Heart left ventricle (tissue), 16 donors: ENCODE measurements around the gene TNS1. TPM values are rescaled to one million over a fixed set of nuclear protein-coding genes. Genes with fewer than 3 reads are reported as not detected.

ENCODE experiments used
- ATAC-seq, 4 donors: fragments of 200-7000 bp; cut with Tn5 transposase; one replicate each; pipeline ENCODE4 v1.9.1; 2020 to 2022; ENCODE audit warnings: moderate library complexity in 4 of 4, mild to moderate bottlenecking in 3 of 4, moderate number of reproducible peaks in 1 of 4
- DNase-seq, 5 donors: peaks; one replicate each; pipeline ENCODE4 v3.0.0-alpha.2; 2020
- H3K27ac ChIP-seq, 12 donors: fragments of 200-600 bp; sonication (generic) in 4 of 12; one replicate each; pipeline versions ENCODE4 v1.5.0 to v1.8.0; 2016 to 2022; ENCODE audit warnings: mild to moderate bottlenecking in 2 of 12
- H3K27me3 ChIP-seq, 9 donors: fragments of 200-600 bp; sonication (generic) in 2 of 9; one replicate each; pipeline versions ENCODE4 v1.5.1 to v1.8.0; 2016 to 2022; ENCODE audit warnings: mild to moderate bottlenecking in 3 of 9
- H3K36me3 ChIP-seq, 9 donors: fragments of 200-600 bp; sonication (generic) in 2 of 9; one replicate each; pipeline versions ENCODE4 v1.5.0 to v1.8.0; 2018 to 2022; ENCODE audit warnings: mild to moderate bottlenecking in 2 of 9
- H3K4me1 ChIP-seq, 12 donors: fragments of 200-600 bp; sonication (generic) in 4 of 12; one replicate each; pipeline versions ENCODE4 v1.5.0 to v1.8.0; 2016 to 2022; ENCODE audit warnings: mild to moderate bottlenecking in 3 of 12
- H3K4me3 ChIP-seq, 12 donors: fragments of 200-600 bp; sonication (generic) in 4 of 12; one replicate each; pipeline versions ENCODE4 v1.5.0 to v1.8.0; 2017 to 2022; ENCODE audit warnings: mild to moderate bottlenecking in 9 of 12, moderate library complexity in 4 of 12
- H3K9me3 ChIP-seq, 12 donors: fragments of 200-600 bp; sonication (generic) in 4 of 12; one replicate each; pipeline versions ENCODE4 v1.5.0 to v1.8.0; 2016 to 2022; ENCODE audit warnings: mild to moderate bottlenecking in 1 of 12
- POLR2A ChIP-seq, 2 donors: fragments of 450-650 bp; IDR thresholded peaks; one replicate each; pipeline ENCODE4 v1.6.1; 2017; ENCODE audit warnings: antibody characterized with exemption in 2 of 2, mild to moderate bottlenecking in 2 of 2, moderate library complexity in 2 of 2
- WGBS, 4 donors: extraction: QIAGEN DNeasy Blood & Tissue Kit in 2 of 4; methylation state at CpG; one replicate each; pipeline versions ENCODE4 v1.1.5 to v1.1.7; 2013 to 2018; 5-methylcytosine and 5-hydroxymethylcytosine counted together
- intact Hi-C, 10 donors: fragments of 100-400 bp; cut with DNase I; formaldehyde crosslinking; loops; one replicate each; pipeline versions ENCODE4 v1.11.1 to v1.14.2; 2022
- polyA plus RNA-seq, 2 donors: library from polyadenylated mRNA; stranded (reverse); fragments of 200-250 nt; gene quantifications; one replicate each; pipeline ENCODE4 v1.2.3, GENCODE V29; 2013
- total RNA-seq, 9 donors: library from RNA; depleted of rRNA in 2 of 9; stranded (reverse); fragments of >200 nt in 2 of 9; fragmentation: NEBNext Ultra II Directional in 3 of 9; extraction: Animal tissue kit (Norgen Biotek cat#: 25700) in 3 of 9; gene quantifications; one replicate each; pipeline versions ENCODE4 v1.1.0 to v1.2.4, GENCODE V29; 2016 to 2023
- TF ChIP-seq, protein P1 (sequence below), 12 donors: fragments of 200-600 bp; sonication (generic) in 4 of 12; IDR thresholded peaks; one replicate each; pipeline versions ENCODE4 v1.5.0 to v1.8.0; 2018 to 2022; ENCODE audit warnings: antibody characterized with exemption in 12 of 12, mild to moderate bottlenecking in 5 of 12
- donor health status: ischemic (EF 13 %, LVEDD 7.1; RV severe dilation, severe dysfunction).
- donor health status: healthy with polysubstance abuse.
- donor health status: DM: no; HTN: yes; CAD: no.
- donor health status: DM: no; HTN: no; CAD: no.
- donor health status: ischemic (EF 25% LVEDD 6.9; RV normal size, moderate dysfunction).
- donor health status: ischemic (EF 25% LVEDD 5.7; RV mildly dilated, moderate dysfunction).
- donor health status: healthy.
- donor health status: DM: yes; HTN: yes; CAD: no.
- donor health status: ischemic (EF 35%, LVEDD 5.7; RV mildly dilated, moderate dysfunction).
- donor health status: nonischemic (EF 11% LVEDD 7.7; RV severe dilation, severe dysfunction).
- donor health status: DM: yes; HTN: yes; CAD: no.
- donor health status: PGD.
- donor health status: ischemic (EF 29% LVEDD 5.4; RV normal size, mild dysfunction).
- donor health status: nonischemic (EF 23%, LVEDD 6.1; RV moderate dilation, normal function).

TNS1 gene
- total and polyA plus RNA-seq, 11 donors = 243 to 899 (median 669) TPM

DNA sequence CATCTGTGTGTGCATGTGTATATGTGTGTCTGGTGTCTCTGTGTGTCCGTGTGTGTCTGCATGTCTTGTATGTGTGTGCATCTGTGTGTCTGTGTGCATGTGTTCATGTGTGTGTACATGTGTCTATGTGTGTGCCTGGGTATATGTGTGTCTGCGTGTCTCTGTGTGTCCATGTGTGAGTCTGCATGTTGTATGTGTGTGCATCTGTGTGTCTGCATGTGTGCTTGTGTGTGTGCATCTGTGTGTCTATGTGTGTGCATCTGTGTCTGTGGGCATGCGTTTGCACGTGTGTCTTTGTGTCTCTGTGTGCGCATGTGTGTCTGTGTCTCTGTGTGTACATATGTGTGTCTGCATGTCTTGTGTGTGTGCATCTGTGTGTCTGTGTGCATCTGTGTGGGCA, 207.7 kb downstream of the TNS1 start:
- 86 to 96% (median 93%) methylated on average over 5 of the region's 5 CpGs for WGBS, 4 donors
- Histone ChIP-seq H3K4me1 (peaks cover 0 to 77% (median 44%) of the 10 kb centered on the region in 12 donors), H3K27ac (no peak overlapping the region), H3K36me3 (peaks cover 0 to 15% (median 13%) of the 10 kb centered on the region in 9 donors), H3K27me3 (no peaks in the 10 kb centered on the region), H3K9me3 (no peaks in the 10 kb centered on the region), H3K4me3 (no peak overlapping the region)
- intact Hi-C loops = loop anchor here in 1 of 10 donors (1.0 kb wide), 1 partner anchor 15 kb away; no protein-coding TSS in a partner anchor
- no peak for DNase-seq
- ATAC-seq = no peak
- TF ChIP-seq, protein P1, sequence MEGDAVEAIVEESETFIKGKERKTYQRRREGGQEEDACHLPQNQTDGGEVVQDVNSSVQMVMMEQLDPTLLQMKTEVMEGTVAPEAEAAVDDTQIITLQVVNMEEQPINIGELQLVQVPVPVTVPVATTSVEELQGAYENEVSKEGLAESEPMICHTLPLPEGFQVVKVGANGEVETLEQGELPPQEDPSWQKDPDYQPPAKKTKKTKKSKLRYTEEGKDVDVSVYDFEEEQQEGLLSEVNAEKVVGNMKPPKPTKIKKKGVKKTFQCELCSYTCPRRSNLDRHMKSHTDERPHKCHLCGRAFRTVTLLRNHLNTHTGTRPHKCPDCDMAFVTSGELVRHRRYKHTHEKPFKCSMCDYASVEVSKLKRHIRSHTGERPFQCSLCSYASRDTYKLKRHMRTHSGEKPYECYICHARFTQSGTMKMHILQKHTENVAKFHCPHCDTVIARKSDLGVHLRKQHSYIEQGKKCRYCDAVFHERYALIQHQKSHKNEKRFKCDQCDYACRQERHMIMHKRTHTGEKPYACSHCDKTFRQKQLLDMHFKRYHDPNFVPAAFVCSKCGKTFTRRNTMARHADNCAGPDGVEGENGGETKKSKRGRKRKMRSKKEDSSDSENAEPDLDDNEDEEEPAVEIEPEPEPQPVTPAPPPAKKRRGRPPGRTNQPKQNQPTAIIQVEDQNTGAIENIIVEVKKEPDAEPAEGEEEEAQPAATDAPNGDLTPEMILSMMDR (IDR thresholded peaks at IDR 0.05) = no peak
- TF ChIP-seq POLR2A (IDR thresholded peaks at IDR 0.05) = no peak

DNA sequence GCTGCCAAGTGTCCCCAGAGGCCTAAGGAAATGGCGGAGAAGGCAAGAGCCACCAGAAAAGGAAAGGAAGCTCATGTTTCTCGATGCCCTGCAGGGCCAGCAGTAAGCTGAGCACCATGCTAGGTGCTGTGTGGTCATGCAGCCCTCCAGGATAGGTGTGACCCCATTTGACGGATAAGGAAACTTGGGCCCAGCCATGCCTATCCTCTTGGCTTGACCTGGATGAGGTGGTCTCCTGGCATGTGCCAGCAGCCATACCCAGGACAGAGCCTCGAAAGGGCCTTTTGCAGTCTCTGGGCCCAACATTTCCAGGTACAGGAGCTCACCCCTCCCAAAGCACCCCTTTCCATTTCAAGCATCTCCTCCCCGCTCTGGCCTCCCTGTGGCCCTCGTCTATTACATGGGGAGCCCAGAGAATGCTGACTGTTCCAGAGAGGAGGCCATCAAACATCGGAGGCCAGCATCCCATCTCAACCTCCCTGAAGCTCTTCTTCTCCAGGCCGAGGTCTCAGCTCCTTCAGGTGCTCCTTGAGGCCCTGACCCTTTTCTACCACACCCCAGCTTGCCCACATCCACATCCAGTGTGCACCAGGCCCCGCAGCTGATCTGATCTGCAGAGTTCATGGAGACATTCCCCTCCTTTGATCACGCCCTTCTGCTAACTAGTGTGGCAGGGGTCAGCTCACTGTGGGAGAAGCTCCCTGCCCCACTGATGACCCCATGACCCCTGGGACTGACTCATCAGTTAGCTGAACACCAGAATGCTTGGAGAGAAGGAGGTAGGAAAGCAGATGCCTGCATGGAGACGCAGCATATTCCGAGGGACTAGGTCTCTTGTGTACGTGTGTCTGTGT, 208.4 kb downstream of the TNS1 start:
- Histone ChIP-seq H3K4me1 (peaks cover 0 to 77% (median 50%) of the 10 kb centered on the region in 12 donors), H3K27ac (peak overlapping the region in 4 of 12 donors; percentile 7 to 46 (median 25)), H3K36me3 (peaks cover 0 to 8% (median 6%) of the 10 kb centered on the region in 9 donors), H3K4me3 (no peak overlapping the region), H3K27me3 (no peaks in the 10 kb centered on the region), H3K9me3 (no peaks in the 10 kb centered on the region)
- intact Hi-C loops = no loop called here
- TF ChIP-seq, protein P1 (IDR thresholded peaks at IDR 0.05) = no peak
- no peak for TF ChIP-seq POLR2A (IDR thresholded peaks at IDR 0.05)
- DNase-seq = peak in 1 of 5 donors; percentile 40
- no peak for ATAC-seq
- 74 to 86% (median 83%) methylated on average over 11 to 13 of the region's 13 CpGs for WGBS, 4 donors

GRCh38 chr2:217793566-217794132, 209.1 kb downstream of the TNS1 start:
- intact Hi-C loops = no loop called here
- peaks cover 0 to 2% (median 0%) of the 10 kb centered on the region in 9 donors for H3K36me3 ChIP-seq
- no peak for ATAC-seq
- peak overlapping the region in 4 of 12 donors; percentile 7 to 46 (median 25) for H3K27ac ChIP-seq
- H3K4me1 ChIP-seq = peaks cover 0 to 76% (median 53%) of the 10 kb centered on the region in 12 donors
- 51 to 70% (median 53%) methylated on average over 8 of the region's 8 CpGs for WGBS, 4 donors
- DNase-seq = peak in 1 of 5 donors; percentile 17
- H3K4me3 ChIP-seq = no peak overlapping the region
- no peaks in the 10 kb centered on the region for H3K9me3 ChIP-seq
- TF ChIP-seq, protein P1 (IDR thresholded peaks at IDR 0.05) = no peak
- no peak for TF ChIP-seq POLR2A (IDR thresholded peaks at IDR 0.05)
- no peaks in the 10 kb centered on the region for H3K27me3 ChIP-seq
